ENCODE measurements around the gene KRTAP4-11. TPM values are rescaled to one million over a fixed set of nuclear protein-coding genes. Genes with fewer than 3 reads are reported as not detected.

KRTAP4-11 gene
- total and polyA plus RNA-seq, 2 of the 4 experiments (the other 2 are of a cell fraction): not detected

- Histone ChIP-seq H3K9me3 (ENCODE audit: control insufficient read depth, insufficient read depth, low read length) (peaks cover 4% of the 10 kb centered on the region), H4K8ac (ENCODE audit: low read depth in 2 of 2, low read length in 2 of 2) (no peak overlapping the region), H3K27ac (ENCODE audit: insufficient read depth, low read length) (no peak overlapping the region), H4K5ac (ENCODE audit: low read depth, low read length) (no peak overlapping the region), H3K18ac (ENCODE audit: low read depth, low read length) (no peak overlapping the region), H3K14ac (replicated peaks; ENCODE audit: low read depth, low read length) (no peak overlapping the region), H4K91ac (ENCODE audit: insufficient read depth, low read depth, low read length) (no peak overlapping the region), H3K23ac (ENCODE audit: low read depth, low read length) (no peak overlapping the region), H4K20me1 (ENCODE audit: insufficient read depth, low read length) (no peaks in the 10 kb centered on the region), H3K9me1 (ENCODE audit: insufficient read depth, low read length) (no peaks in the 10 kb centered on the region), H2BK20ac (ENCODE audit: low read depth, low read length) (no peak overlapping the region), H3K4me3 (ENCODE audit: insufficient read depth, low read depth, low read length) (no peak overlapping the region), H3K56ac (ENCODE audit: extremely low read depth, insufficient read depth, low read length) (no peak overlapping the region), H2AK5ac (ENCODE audit: low read depth, low read length) (no peak overlapping the region), H3K9ac (ENCODE audit: low read depth, low read length) (no peak overlapping the region), H2BK5ac (ENCODE audit: low read depth, low read length, poor library complexity, severe bottlenecking) (no peak overlapping the region), H3K27me3 (ENCODE audit: control insufficient read depth, insufficient read depth, low read length) (no peaks in the 10 kb centered on the region), H3K4ac (ENCODE audit: low read depth, low read length) (no peak overlapping the region), H2AFZ (replicated peaks; ENCODE audit: low read length, poor library complexity) (no peak overlapping the region), H2BK15ac (ENCODE audit: low read depth, low read length) (no peak overlapping the region), H2AK9ac (replicated peaks; ENCODE audit: low read depth, low read length, poor library complexity) (no peak overlapping the region), H3K36me3 (ENCODE audit: control insufficient read depth, insufficient read depth, low read length) (no peaks in the 10 kb centered on the region), H3K4me2 (ENCODE audit: low read depth, low read length) (no peak overlapping the region), H3K79me1 (ENCODE audit: low read depth in 1 of 2, low read length in 2 of 2) (no peaks in the 10 kb centered on the region), H2BK120ac (ENCODE audit: low read depth, low read length) (no peak overlapping the region), H3K4me1 (ENCODE audit: control insufficient read depth, insufficient read depth, low read length) (no peaks in the 10 kb centered on the region; the same call in 1 of the 2 replicates)
- no TSS peak for BruUV-seq (replicated peaks)
- intact Hi-C loops (cut with micrococcal nuclease) (no loop called here), in situ Hi-C loops (cut with MboI; ENCODE audit: low sequenced_read_pairs) (no loop called here), dilution Hi-C loops (cut with HindIII; ENCODE audit: low sequenced_read_pairs, unreplicated experiment) (no loop called here)
- no peak for ATAC-seq (ENCODE audit: low read depth)
- TF ChIP-seq MAZ (IDR thresholded peaks at IDR 0.05; ENCODE audit: borderline replicate concordance, low read depth, low read length): no peak
- no peak for TF ChIP-seq RAD21 (IDR thresholded peaks at IDR 0.05; ENCODE audit: low read length)
- no peak for TF ChIP-seq BHLHE40 (IDR thresholded peaks at IDR 0.05; ENCODE audit: low read depth, low read length)
- TF ChIP-seq NFE2L2 (IDR thresholded peaks at IDR 0.05; ENCODE audit: low read depth, low read length): no peak
- TF ChIP-seq SMC3 (IDR thresholded peaks at IDR 0.05; ENCODE audit: low read depth, low read length): no peak
- TF ChIP-seq CHD1 (IDR thresholded peaks at IDR 0.05; ENCODE audit: low read depth, low read length): no peak
- CTCF ChIA-PET: no interaction called here
- POLR2A ChIA-PET (ENCODE audit: unreplicated experiment): no interaction called here
- no peak for DNase-seq
- WGBS, 2 experiments (ENCODE audit: extremely low coverage in 2 of 2, insufficient read length in 1 of 2): no CpG with 5 or more reads among the region's 2 CpGs
Measured at GRCh38 chr17:41145261-41145660, 27.1 kb upstream of the KRTAP4-11 start.

Measured in IMR-90 (cell line).